Measurements from ENCODE around the gene CMSS1.
A peak's percentile ranks its signal among the peaks of the same experiment; 100 is the strongest.

CMSS1 gene

DNA sequence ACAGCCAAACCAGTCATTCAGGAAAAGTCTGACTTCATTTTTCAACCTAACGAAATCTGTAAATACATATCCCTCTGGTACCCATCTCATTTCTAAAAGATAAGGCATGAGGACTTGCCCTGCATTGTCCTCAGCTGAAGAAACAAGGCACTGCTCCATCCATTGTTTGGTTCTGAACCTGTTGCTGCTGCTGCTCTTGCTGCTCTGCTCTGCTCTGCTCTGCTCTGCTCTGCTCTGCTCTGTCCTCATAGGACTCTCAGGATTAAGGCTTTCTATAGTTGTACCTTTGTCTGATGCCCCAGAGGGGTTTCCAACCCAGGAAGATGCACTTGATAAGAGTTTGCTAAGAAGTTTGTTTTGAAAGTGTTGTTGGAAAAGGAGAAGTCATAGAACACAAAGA, 38.2 kb downstream of the CMSS1 start:
- TF ChIP-seq CTCF (IDR thresholded peaks at IDR 0.05; ENCODE audit: low read depth, low read length): no peak
- no peak overlapping the region for H3K4me3 ChIP-seq (replicated peaks in 1 of 2; ENCODE audit: low read depth in 2 of 2, low read length in 2 of 2)
- DNase-seq (ENCODE audit: low read depth in 2 of 2): no peak

DNA sequence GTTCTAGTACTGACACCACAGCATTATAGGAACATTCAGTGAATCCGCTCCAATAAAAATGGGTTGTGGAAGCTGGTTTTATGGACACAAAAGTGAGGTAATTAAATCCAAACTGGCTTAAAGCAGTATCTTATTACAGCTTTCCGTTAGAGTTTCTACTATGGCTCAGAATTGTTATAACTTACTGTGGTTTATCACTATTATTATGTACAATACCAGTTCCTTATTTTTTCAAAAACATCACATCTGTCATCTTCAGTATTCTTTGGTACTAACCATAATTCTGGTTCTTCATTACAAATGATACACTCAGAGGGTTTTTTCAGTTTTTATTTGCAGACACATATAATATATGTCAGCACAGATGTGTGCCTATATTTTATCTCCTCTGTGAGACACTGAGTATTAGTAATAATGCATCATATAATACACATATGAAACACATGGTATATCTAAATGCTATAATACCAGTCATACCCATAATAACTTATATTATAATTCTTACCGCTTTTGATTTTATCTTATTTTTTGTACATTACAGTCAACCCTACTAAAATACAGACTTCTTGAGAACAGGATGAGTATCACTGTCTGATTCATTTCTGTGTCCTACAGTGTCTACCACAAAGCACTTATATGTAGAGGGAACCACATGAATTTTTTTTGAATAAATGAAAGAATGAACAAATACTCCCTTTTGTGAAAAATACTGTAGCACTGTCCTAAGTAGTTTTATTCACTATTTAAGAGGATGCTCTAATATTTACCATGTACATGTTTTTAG, 39.0 kb downstream of the CMSS1 start:
- H3K4me3 ChIP-seq (replicated peaks in 1 of 2; ENCODE audit: low read depth in 2 of 2, low read length in 2 of 2): no peak overlapping the region
- no peak for DNase-seq (ENCODE audit: low read depth in 2 of 2)
- no peak for TF ChIP-seq CTCF (IDR thresholded peaks at IDR 0.05; ENCODE audit: low read depth, low read length)

GRCh38 chr3:99857278-99857677, 39.6 kb downstream of the CMSS1 start:
- H3K4me3 ChIP-seq (replicated peaks in 1 of 2; ENCODE audit: low read depth in 2 of 2, low read length in 2 of 2): no peak overlapping the region
- no peak for DNase-seq (ENCODE audit: low read depth in 2 of 2)
- no peak for TF ChIP-seq CTCF (IDR thresholded peaks at IDR 0.05; ENCODE audit: low read depth, low read length)

- TF ChIP-seq CTCF (IDR thresholded peaks at IDR 0.05; ENCODE audit: low read depth, low read length): no peak
- no peak for DNase-seq (ENCODE audit: low read depth in 2 of 2)
- H3K4me3 ChIP-seq (replicated peaks in 1 of 2; ENCODE audit: low read depth in 2 of 2, low read length in 2 of 2): no peak overlapping the region
Observed at GRCh38 chr3:99858469-99858868, 40.8 kb downstream of the CMSS1 start.

DNA sequence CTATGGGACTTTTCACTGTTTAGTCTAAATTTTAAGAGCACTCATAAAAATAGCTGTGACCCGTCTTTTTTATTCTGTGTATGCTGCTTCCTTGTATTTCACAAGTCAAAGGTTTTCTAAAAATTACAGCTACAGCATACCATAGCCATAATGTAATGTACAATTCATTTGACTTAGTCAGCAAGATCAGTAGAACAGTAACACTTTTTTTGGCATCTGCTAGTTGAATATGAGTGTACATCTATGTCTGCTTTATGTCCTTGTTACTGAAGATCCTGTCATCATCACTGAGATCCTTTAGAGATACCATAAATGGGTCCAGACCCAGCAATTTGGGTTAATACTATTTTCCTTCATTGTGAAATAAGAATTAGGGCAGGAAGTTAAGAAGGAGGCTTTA, 42.2 kb downstream of the CMSS1 start:
- peak; percentile 93 to 97 for DNase-seq (ENCODE audit: low read depth in 2 of 2)
- no peak for TF ChIP-seq CTCF (IDR thresholded peaks at IDR 0.05; ENCODE audit: low read depth, low read length)
- no peak overlapping the region for H3K4me3 ChIP-seq (replicated peaks in 1 of 2; ENCODE audit: low read depth in 2 of 2, low read length in 2 of 2)

DNA sequence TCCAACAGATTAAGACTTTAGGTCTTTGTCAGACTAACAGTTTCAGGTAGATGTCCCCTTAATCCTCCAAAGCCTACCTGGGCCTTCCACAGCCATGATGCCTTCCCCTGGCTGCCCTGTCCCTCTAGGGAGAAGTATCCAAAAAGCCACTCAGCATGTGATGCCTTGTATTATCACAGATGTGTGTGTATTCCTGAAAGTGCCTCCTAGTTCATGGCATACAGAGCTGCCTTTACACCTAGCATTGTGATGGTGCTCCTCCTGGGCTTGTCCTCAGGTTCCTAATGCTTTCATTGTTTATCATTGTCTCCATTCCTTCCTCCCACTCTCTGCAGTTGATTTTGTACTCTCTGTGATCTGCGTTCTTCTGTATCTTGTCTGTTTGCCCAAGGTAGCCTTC, 43.6 kb downstream of the CMSS1 start:
- no peak for DNase-seq (ENCODE audit: low read depth in 2 of 2)
- H3K4me3 ChIP-seq (replicated peaks in 1 of 2; ENCODE audit: low read depth in 2 of 2, low read length in 2 of 2): no peak overlapping the region
- TF ChIP-seq CTCF (IDR thresholded peaks at IDR 0.05; ENCODE audit: low read depth, low read length): no peak

DNA sequence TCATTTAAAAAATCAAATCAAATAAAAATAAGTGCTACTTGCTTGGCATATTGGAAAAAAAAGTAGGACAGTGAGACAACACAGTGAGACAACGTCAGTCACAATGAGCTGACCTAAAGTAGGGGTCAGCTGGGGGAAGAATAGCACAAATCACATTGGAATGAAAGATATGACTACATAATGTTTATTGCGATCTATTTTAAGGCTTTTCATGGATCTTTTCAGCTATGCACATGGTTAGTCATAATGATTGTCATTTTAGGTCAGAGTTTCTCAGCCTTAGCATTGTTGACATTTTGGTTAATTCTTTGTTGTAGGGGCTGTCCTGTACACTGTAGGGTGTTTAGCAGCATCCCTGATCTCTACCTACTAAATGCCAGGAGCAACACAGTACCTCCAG, 44.5 kb downstream of the CMSS1 start:
- no peak overlapping the region for H3K4me3 ChIP-seq (replicated peaks in 1 of 2; ENCODE audit: low read depth in 2 of 2, low read length in 2 of 2)
- no peak for TF ChIP-seq CTCF (IDR thresholded peaks at IDR 0.05; ENCODE audit: low read depth, low read length)
- DNase-seq (ENCODE audit: low read depth in 2 of 2): peak; percentile 15 to 81
